ENCODE results near the gene DAPK2. TPM values are rescaled to one million over a fixed set of nuclear protein-coding genes. Genes with fewer than 3 reads are reported as not detected.
A peak's percentile ranks its signal among the peaks of the same experiment; 100 is the strongest.

Gene DAPK2
- total RNA-seq, 1 donor: 0.81 TPM

DNA sequence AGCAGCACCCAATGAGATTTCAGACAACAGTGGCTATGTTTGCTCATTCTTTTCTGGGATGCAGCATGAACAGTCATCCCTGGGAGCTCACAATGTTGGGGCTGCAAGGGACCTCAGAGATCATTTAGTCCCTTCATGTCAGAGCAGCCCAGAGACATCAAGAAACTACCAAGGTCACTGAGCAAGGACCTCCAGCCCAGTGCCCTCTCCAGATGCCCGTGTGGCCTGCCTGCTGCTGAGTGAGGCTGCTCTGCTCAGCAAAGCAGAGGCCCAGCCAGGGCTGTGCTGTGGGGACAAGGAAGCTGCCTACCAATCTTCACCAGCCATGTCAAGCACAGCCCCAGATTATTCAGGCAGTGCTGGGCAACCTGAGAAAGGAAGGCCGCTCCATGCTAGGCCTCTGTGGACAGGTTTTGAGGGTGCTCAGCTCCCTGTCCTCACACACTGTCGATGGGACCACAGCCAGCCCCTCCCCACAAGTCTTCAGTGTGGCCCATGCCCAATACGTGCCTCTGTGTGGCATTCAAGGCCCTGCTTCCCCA lies 99.7 kb downstream of the DAPK2 start:
- DNase-seq (ENCODE audit: low read depth in 2 of 3, low spot score in 2 of 3): no peak

DNA sequence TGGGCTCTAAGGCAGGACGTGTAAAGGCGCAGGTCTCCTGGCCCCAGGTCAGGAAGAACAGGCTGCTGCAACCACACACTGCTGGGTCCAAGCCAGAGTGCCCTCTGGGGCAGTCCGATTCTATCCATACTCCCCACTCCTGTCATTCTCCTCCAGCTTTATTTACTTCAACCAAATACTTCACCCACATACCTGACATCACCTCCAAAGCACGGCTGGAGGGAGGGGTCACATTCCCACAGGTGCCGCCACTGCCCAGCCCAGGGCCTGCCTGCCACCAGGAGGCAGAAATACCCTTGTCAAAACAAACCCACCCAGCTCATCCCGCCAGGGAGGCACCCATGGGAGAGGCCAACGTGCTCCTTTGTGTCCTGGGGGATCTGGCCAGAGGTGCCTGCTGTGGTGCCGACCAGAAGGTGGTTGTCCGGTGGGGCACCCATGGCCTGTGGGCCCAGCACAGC lies 100.4 kb downstream of the DAPK2 start:
- DNase-seq (ENCODE audit: low read depth in 2 of 3, low spot score in 2 of 3): no peak

DNA sequence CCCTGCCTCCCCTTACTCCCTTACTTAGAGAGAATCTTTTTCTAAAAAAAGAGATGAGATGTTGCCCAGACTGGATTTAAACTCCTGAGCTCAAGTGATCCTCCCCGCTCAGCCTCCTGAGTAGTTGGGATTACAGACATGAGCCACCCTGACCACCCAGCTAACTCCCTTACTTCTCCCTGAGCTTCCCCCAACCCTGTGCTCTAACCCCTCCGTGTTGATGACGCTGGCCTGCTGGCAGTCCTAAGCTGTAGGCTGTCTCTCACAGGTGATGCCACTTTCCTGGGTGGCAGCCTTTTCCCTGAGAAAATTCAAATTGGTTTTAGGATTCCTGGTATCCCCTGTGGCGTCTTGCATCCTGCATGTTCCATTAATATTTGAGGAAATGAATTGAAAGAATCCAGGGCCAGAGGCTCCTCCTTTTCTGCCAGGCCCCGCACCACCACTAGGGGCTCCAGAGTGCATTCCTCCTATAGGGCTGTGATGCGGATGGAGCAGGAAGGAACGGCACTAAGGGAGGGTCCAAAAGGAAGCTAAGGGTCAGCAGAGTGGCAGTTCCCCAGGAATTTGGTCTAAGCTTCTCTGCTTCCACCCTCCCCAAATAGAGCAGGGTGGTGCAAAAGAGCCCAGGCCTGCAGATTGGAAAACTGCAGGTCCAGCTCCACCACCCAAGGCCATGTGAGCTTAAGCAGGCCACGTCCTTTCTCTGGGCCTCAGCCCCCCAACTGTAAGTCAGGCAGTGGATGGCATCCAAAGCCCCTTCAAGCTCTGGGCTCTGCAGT lies 101.1 kb downstream of the DAPK2 start:
- peak; percentile 18 to 70 (median 45) for DNase-seq (ENCODE audit: low read depth in 2 of 3, low spot score in 2 of 3)

DNA sequence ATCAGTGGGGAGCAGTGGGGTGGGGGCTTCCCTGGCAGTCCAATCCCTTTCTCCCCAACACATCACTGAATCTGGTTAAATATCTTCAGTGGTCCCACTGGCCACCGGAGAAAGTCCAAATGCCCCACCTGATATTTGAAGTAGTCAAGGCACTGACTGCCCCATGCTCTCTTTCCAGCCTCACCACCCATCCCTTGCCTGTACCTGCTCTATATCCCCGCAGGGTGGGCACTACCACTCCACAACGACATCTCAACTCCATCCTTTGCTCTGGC lies 101.7 kb downstream of the DAPK2 start:
- no peak for DNase-seq (ENCODE audit: low read depth in 2 of 3, low spot score in 2 of 3)

DNA sequence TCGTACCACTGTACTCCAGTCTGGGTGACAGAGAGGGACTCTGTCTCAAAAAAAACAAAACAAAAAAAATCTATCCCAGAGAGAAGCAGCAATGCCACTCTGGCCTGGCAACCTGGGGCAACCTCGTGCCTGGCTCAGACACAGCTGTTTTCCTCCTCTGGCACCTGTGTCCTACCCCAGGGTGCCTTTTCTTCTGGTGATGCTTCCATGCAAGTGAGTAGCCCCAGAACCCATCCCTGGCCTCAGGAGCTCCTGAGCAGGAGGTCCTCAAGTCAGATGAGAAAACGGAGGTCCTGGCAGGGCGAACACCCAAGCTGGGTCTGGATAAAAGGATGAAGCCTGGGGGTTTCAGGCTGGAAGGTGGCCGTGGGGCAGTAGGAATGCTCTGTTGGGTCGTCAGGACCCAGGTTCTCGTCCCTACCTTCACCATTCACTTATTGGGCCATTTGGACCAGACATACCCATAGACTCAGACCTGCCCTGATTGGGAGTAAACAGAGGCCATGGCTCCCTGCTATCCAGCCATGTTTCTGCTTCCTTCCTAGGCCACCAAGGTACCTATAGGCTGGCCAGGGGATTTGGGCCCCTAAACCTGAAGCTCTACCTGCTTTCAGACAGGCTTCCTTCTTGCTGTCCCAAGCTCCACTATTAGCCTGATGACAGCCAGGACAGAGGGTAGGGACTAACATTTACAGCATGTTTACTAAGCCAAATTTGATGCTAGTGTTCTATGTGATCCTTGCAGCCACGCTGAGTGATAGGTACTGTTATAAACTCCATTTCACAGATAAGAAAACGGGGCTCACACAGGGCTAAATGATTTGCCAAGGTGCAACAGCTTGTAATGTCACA lies 102.2 kb downstream of the DAPK2 start:
- DNase-seq (ENCODE audit: low read depth in 2 of 3, low spot score in 2 of 3): no peak

DNA sequence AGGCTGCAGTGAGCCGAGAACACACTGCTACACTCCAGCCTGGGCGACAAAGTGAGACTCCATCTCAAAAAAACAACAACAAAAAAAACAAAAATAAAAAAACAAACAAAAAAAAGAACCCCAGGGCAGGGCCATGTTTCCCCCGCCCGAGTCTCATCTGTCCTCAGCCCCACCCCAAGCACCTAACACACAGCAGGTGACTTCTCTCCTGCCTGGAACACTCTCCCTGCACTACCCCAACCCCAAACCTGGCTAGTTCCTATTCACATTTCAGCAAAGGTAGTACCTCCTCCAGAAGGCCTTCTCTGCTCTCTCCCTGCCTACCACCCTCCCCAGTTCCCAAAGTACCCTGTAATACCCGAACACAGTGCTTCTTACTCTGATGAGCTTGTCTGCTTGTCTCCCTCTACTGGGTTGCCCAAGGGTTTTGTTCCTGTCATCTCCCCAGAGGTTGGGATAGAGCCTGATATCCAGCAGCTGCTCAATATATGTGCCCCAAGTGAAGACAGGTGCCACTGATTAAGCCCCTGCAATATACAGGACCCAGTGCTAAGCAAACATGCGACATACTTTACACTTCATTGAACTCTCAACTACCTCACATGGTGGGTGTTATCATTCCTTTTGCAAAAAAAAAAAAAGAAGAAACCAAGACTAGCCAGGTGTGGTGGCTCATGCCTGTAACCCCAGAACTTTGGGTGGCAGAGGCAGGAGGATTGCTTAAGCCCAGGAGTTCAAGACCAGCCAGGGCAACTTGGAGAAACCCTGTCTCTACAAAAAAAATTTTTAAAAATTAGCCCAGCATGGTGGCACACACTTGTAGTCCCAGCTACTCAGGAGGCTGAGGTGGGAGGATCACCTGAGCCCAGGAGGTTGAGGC lies 103.6 kb downstream of the DAPK2 start:
- DNase-seq (ENCODE audit: low read depth in 2 of 3, low spot score in 2 of 3): no peak

DNA sequence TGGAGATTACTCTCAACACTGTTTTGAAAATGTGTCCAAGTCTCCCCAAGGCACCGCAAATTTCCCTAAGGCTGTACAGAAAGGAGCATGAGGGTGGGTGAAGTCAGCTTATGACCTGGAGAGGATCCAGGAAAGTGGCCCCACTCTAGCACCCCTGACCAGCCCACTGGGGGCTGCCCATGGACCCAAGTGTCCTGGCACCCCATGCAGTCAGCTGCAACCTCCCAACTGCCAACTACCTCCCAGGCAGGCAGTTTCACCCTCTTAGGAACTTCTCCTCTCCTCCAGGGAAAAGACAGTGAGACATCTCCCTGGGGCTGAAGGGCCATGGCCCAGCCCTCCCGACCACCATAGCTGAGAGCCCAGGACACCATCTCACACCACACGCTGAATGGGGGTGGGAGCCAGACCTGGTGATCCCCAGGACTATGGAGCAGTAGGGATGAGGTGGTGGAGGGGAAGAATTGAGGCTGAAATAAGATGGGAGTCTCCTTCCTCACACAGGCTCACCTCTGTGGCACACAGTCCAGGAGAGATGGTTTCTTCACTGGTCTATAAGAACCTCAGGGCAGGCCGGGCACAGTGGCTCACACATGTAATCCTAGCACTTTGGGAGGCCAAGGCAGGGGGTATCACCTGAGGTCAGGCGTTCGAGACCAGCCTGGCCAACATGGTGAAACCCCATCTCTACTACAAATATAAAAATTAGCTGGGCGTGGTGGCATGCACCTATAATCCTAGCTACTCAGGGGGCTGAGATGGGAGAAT lies 104.4 kb downstream of the DAPK2 start:
- no peak for DNase-seq (ENCODE audit: low read depth in 2 of 3, low spot score in 2 of 3)

DNA sequence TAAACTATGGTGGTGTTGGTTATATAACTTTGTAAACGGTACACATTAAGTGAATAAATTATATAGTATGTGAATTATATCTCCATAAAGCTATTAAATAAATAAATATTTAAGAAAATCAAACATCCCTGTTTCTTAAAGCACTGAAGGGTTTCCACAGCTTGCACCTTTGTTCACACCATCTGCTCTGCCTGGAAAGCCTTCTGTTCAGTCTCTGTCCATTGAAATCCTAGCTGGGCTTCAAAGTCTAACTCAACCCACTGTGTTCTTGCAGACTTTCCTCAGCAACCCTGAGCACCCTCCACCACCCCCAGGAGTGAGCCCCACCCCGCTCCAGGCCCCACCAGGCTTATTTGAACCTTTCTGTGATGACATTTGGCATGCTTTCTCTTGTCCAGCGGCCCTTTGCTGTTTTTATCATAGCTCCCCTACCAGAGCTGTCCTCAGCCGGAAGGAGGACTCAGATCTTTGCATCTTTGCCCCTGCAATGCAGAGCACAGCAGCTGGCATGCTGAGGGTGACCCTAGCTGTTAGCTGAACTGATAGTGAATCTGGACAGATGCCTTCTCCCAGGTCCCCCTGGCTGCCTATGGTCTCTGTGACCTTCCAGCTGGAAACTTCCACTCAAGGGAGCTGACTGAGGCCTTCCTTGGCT lies 105.2 kb downstream of the DAPK2 start:
- DNase-seq (ENCODE audit: low read depth in 2 of 3, low spot score in 2 of 3): no peak

DNA sequence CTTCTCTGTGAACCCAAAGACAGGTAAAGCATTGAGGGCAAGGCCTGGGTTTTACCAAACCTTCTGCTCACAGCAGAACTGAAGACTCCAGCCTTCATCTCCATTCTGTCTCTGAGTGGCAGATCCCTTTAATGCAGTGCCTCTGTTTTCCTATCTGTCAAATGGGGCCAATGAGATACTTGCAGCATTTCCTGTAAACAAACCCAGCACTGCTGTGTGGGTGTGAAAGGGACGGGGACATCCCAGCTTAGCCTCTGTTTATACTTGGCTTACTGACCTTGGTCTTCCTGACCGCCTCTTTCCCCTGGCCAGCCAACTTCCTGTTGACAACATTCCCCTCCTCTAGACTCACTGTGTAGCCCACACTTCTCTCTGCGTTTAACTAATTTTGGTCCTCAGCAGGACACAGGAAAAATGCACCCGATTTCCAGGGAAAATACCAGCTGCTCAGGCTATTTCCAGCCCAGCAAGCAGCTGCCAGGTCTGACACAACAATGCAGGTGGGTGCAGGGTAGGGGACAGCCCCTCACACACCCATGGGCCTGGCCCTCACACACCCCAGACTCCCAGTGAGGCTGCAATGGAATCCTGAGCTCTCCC lies 106.7 kb downstream of the DAPK2 start:
- DNase-seq (ENCODE audit: low read depth in 2 of 3, low spot score in 2 of 3): no peak

DNA sequence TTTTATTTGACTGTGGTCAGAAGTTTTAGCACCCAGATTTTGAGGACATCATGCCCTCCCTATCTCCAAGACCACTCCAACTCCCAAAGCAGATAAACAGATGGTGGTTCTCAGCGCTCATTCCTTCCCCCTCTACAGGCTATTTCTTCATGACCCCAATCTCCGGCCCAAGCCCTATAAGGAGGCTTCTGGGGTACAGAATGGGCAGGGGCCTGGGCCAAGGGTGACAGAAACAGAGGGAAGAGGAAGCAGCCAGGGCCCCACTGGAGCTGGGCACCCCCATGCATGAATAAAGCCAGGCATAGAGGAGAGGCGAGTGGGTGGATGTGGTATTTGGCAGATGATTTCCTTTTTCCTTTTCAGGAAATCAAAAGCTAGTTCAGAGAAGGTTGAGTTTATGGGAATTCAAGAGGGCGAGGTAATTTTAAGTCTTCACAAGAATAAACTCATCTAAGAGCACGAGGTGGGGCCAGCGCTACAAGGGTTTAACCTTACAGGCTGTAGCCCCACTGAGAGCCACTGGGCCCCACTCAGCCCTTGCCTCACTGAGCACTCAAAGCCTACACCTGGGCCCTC lies 107.7 kb downstream of the DAPK2 start:
- peak in 2 of 3 donors; percentile 23 to 58 for DNase-seq (ENCODE audit: low read depth in 2 of 3, low spot score in 2 of 3)

DNA sequence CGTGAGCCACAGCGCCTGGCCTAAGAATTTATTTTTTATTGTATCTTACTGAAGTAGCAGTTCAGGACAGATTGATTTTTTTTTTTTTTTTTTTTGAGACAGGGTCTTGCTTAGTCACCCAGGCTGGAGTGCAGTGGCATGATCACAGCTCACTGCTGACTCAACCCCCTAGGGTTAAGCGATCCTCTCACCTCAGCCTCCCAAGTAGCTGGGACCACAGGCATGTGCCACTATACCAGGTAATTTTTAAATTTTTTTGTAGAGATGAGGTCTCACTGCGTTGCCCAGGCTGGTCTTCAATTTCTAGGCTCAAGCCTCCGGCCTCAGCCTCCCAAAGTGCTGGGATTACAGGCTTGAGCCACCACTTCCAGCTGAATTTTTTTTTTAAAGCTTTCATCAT lies 112.8 kb downstream of the DAPK2 start:
- DNase-seq (ENCODE audit: low read depth in 2 of 3, low spot score in 2 of 3): peak in 2 of 3 donors; percentile 26 to 39

DNA sequence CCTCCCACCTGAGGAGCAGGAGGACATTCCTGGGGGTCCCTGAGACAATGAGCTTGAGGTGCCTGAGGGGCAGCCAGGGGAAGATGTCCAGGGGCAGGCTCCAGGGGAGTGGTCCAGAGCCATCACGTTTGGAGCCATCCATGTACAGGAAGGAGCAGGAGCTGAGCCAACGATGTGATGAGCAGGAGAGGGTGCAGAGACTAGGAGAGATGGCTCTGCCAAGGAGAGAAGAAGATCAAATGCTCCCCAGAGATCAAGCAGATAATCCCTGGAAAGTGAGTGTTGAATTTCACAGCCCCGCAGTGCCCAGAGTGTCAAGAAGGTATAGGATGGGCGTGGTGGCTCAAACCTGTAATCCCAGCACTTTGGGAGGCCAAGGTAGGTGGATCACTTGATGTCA lies 114.7 kb downstream of the DAPK2 start:
- no peak for DNase-seq (ENCODE audit: low read depth in 2 of 3, low spot score in 2 of 3)

DNA sequence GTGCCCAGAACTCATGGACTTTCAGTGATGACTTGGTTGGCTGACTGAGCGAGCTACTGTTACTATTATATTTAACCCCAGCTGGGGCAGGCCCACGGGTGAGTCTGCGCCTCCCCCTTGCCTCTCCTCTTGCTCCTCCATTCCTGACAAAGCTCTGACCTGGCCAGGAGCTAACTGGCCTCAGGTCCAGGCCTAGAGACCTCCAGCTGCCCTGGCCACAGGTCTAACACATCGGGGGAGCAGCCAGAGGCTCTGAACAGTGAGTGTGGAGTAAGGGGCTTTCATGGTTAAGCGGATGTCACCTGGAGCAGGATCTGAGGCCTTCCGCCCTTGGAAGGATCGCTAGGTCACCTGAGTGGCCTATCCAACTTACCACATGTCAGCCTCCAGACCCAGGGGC lies 116.3 kb downstream of the DAPK2 start:
- no peak for DNase-seq (ENCODE audit: low read depth in 2 of 3, low spot score in 2 of 3)

DNA sequence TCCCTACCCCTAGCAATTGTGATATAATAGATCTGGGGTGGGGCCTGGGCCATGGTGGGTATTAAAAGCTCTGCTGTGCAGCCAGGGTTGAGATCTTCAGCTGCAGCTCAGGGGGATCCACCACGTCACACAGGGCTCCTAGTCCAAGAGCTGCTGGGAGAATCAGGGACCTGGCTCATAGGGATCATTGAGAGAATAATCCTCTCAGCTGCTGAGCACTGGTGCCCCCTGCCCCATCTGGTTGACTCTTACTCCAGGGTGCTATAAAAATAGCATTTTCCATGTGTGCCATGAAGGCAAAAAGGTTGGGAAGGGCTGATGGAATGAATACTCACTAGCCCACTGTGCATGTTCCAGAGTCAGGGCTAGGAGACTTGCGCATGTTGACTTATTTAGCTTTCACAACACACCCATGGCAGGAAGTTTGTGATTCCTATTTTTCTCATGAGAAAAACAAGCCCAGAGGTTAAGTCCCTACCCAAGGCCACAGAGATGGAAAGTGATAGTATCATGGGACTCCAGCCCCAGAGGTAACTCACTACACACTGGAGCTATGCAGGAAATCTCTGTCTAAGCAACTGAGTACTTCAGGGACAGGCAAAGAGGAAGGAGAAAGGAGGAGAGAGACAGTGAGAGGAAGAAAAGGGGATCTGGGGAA lies 118.0 kb downstream of the DAPK2 start:
- DNase-seq (ENCODE audit: low read depth in 2 of 3, low spot score in 2 of 3): no peak

DNA sequence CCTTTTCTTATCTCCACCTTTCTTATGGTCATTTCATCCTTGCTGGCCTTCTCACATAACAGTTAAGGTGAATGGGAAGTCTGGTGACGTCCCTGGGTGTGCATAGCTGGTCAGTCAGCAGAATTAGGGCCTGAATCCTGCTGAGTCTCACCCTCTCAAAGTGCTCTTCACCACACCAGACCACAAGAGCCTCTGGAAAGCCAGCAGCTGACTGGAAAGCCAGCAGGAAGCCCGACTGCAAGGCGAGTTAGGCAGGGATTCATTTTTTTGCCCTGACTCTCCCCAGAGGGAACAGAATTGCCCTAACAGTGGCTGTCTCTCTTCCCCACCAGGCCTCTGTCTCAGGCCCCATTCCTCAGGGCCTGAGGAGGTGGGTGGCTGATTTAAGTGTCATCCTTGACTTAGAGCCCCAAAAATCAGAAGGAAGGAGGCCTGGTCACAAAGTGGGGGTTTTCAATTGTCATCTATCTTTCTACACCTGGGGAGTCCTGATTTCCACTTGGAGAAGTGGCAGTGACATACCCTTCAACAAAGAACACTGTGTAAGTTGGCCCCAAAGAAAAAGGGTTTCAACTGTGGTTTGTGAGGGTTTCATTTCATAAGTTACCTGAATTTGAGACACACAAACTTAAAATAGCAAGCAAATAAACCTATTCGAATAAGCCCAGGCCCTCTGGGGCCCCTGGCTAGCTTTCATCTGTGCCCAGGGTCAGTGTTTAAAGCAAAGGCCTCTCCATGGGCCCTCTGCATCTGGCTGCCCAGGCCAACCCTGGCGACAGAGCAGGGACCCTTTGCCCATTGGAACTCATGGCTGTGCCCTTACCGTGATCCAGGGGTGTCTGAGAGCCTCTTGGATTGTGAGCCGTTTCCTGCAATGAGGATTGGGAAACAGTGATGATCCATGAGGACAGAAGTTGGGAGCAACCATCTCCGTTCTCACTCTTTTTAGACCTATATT lies 122.0 kb downstream of the DAPK2 start:
- DNase-seq (ENCODE audit: low read depth in 2 of 3, low spot score in 2 of 3): no peak

DNA sequence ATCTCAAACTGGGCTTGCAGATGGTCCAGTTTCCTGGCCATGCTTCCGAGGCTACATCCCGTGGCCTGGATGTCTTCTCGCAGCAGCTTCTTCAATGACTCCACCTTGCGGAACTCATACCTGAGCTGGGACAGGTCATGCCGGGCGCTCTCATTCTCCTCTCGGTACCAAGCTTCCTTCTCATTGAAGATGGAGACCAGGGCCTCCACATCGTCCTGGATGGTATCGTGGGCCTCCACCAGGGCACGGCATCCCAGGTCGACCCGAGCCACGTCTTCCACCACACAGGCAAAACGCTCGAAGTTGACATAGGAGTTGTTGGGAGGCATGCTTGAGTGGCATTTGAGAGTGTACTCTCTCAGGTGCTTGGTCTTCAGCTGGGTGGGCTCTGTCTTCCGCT lies 123.4 kb downstream of the DAPK2 start:
- no peak for DNase-seq (ENCODE audit: low read depth in 2 of 3, low spot score in 2 of 3)

DNA sequence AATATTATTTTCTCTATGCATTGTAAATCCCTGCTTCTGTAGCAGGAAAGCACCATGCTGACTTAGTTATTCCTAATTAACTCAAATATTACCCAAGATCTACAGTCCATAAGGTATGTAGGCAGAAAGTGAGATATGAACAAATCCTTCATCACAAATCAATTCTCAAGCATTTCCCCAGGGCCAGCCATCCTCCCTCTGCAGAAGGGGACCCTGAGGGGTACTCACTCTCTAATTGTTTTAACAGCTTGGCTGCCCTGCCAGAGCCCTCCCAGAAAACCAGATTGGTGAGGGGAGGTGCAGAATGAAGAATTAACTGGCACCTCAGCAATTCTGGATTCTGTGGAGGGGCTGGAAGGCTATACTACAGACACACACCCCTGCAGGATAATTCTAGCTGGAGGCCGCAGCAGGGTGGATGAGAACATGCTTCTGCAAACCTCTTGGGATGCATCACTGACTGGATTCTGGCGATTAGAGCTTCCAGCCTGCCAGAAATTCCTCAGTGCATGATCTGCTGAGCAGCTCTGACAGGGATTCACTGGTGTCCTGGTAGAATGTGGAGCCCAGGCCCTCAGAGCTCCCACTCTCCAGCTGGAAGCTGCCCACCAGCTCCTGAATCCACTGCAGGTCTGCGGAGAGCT lies 123.9 kb downstream of the DAPK2 start:
- DNase-seq (ENCODE audit: low read depth in 2 of 3, low spot score in 2 of 3): no peak

Measured in hematopoietic multipotent progenitor cell (in vitro differentiated cells).